Heart right ventricle (tissue), 16 donors: ENCODE data around the gene ABLIM2. TPM values are rescaled to one million over a fixed set of nuclear protein-coding genes. Genes with fewer than 3 reads are reported as not detected.

ENCODE experiments used
- ATAC-seq, 8 donors: fragments of 200-7000 bp; cut with Tn5 transposase; one replicate each; pipeline ENCODE4 v1.9.1; 2020; ENCODE audit warnings: mild to moderate bottlenecking in 8 of 8, moderate library complexity in 8 of 8, moderate number of reproducible peaks in 1 of 8
- DNase-seq, 2 donors: peaks; one replicate each; pipeline ENCODE4 v3.0.0-alpha.2; 2020
- H3K27ac ChIP-seq, 10 donors: fragments of 200-600 bp; sonication (generic) in 2 of 10; one replicate each; pipeline versions ENCODE4 v1.5.0 to v1.8.0; 2020 to 2022; ENCODE audit warnings: mild to moderate bottlenecking in 3 of 10
- H3K27me3 ChIP-seq, 7 donors: fragments of 200-600 bp; one replicate each; pipeline ENCODE4 v1.8.0; 2021 to 2022; ENCODE audit warnings: mild to moderate bottlenecking in 2 of 7
- H3K36me3 ChIP-seq, 9 donors: fragments of 200-600 bp; sonication (generic) in 1 of 9; one replicate each; pipeline versions ENCODE4 v1.5.0 to v1.8.0; 2020 to 2022; ENCODE audit warnings: mild to moderate bottlenecking in 2 of 9
- H3K4me1 ChIP-seq, 9 donors: fragments of 200-600 bp; sonication (generic) in 1 of 9; one replicate each; pipeline versions ENCODE4 v1.5.0 to v1.8.0; 2020 to 2022; ENCODE audit warnings: mild to moderate bottlenecking in 4 of 9
- H3K4me3 ChIP-seq, 10 donors: fragments of 200-600 bp; sonication (generic) in 2 of 10; one replicate each; pipeline versions ENCODE4 v1.5.0 to v1.8.0; 2020 to 2022; ENCODE audit warnings: mild to moderate bottlenecking in 7 of 10, moderate library complexity in 2 of 10
- H3K9me3 ChIP-seq, 11 donors: fragments of 200-600 bp in 10 of 11; sonication (generic) in 2 of 11; one replicate each; pipeline versions ENCODE4 v1.5.0 to v1.8.0; 2013 to 2022; ENCODE audit warnings: mild to moderate bottlenecking in 2 of 11, control low read depth in 1 of 11, moderate library complexity in 1 of 11
- CTCF ChIP-seq, 9 donors: fragments of 200-600 bp; sonication (generic) in 2 of 9; IDR thresholded peaks; one replicate each; pipeline versions ENCODE4 v1.5.0 to v1.8.0; 2021 to 2022; ENCODE audit warnings: antibody characterized with exemption in 9 of 9, mild to moderate bottlenecking in 5 of 9, moderate library complexity in 1 of 9
- WGBS, 2 donors: extraction: QIAGEN DNeasy Blood & Tissue Kit; methylation state at CpG; one replicate each; pipeline ENCODE4 v1.1.7; 2013; ENCODE audit warnings: inconsistent platforms in 1 of 2; 5-methylcytosine and 5-hydroxymethylcytosine counted together
- intact Hi-C, 10 donors: fragments of 100-400 bp; cut with DNase I; formaldehyde crosslinking; loops; one replicate each; pipeline versions ENCODE4 v1.11.1 to v1.14.2; 2022
- polyA plus RNA-seq, 2 donors: library from polyadenylated mRNA; stranded (reverse); fragments of 200-250 nt; gene quantifications; one replicate each; pipeline ENCODE4 v1.2.3, GENCODE V29; 2013
- total RNA-seq, 10 donors: library from RNA; stranded (reverse); fragmentation: NEBNext Ultra II Directional in 3 of 10; extraction: Animal tissue kit (Norgen Biotek cat#: 25700) in 3 of 10; gene quantifications; one replicate each; pipeline versions ENCODE4 v1.2.1 to v1.2.4, GENCODE V29; 2021 to 2023
- donor health status: Arrhythmogenic right ventricular cardiomyopathy.
- donor health status: ischemic (EF 13 %, LVEDD 7.1; RV severe dilation, severe dysfunction).
- donor health status: healthy with polysubstance abuse.
- donor health status: DM: no; HTN: yes; CAD: no.
- donor health status: DM: no; HTN: no; CAD: no.
- donor health status: ischemic (EF 25% LVEDD 6.9; RV normal size, moderate dysfunction).
- donor health status: ischemic (EF 25% LVEDD 5.7; RV mildly dilated, moderate dysfunction).
- donor health status: healthy.
- donor health status: DM: yes; HTN: yes; CAD: no.
- donor health status: Ischemic cardiomyopathy.
- donor health status: ischemic (EF 35%, LVEDD 5.7; RV mildly dilated, moderate dysfunction).
- donor health status: nonischemic (EF 11% LVEDD 7.7; RV severe dilation, severe dysfunction).
- donor health status: DM: yes; HTN: yes; CAD: no.
- donor health status: PGD.
- donor health status: ischemic (EF 29% LVEDD 5.4; RV normal size, mild dysfunction).
- donor health status: nonischemic (EF 23%, LVEDD 6.1; RV moderate dilation, normal function).

ABLIM2 gene
- total and polyA plus RNA-seq, 12 donors = 7.2 to 27.8 (median 17.6) TPM

GRCh38 chr4:8112672-8113071 lies 45.9 kb downstream of the ABLIM2 start:
- ATAC-seq = no peak
- DNase-seq = no peak
- no peak overlapping the region for H3K4me3 ChIP-seq

GRCh38 chr4:8112036-8112576 lies 46.5 kb downstream of the ABLIM2 start:
- H3K4me1 ChIP-seq = peaks cover 0 to 27% (median 13%) of the 10 kb centered on the region in 9 donors

More at GRCh38 chr4:8112672-8113071, 45.9 kb downstream of the ABLIM2 start:
- Histone ChIP-seq H3K36me3 (no peaks in the 10 kb centered on the region), H3K27ac (peak overlapping the region in 8 of 10 donors; percentile 15 to 74 (median 61)), H3K9me3 (peaks cover 0 to 3% (median 0%) of the 10 kb centered on the region in 11 donors), H3K4me1 (peaks cover 3 to 32% (median 18%) of the 10 kb centered on the region in 9 donors), H3K27me3 (no peaks in the 10 kb centered on the region)
- no peak for TF ChIP-seq CTCF (IDR thresholded peaks at IDR 0.05)
- 82 to 87% methylated on average over 10 of the region's 10 CpGs for WGBS, 2 donors
- intact Hi-C loops = no loop called here

GRCh38 chr4:8110071-8110986 lies 48.3 kb downstream of the ABLIM2 start:
- H3K9me3 ChIP-seq = peaks cover 0 to 6% (median 0%) of the 10 kb centered on the region in 11 donors
- no peak for DNase-seq
- H3K4me3 ChIP-seq = no peak overlapping the region
- intact Hi-C loops = no loop called here
- H3K4me1 ChIP-seq = peaks cover 0 to 24% (median 13%) of the 10 kb centered on the region in 9 donors
- ATAC-seq = no peak
- no peaks in the 10 kb centered on the region for H3K36me3 ChIP-seq
- TF ChIP-seq CTCF (IDR thresholded peaks at IDR 0.05) = peak in 1 of 9 donors; percentile 5
- WGBS, 2 donors = 57 to 60% methylated on average over 29 of the region's 29 CpGs
- H3K27ac ChIP-seq = no peak overlapping the region
- H3K27me3 ChIP-seq = no peaks in the 10 kb centered on the region

More at GRCh38 chr4:8112036-8112576, 46.5 kb downstream of the ABLIM2 start:
- ATAC-seq (no peak), DNase-seq (no peak)
- Histone ChIP-seq H3K36me3 (no peaks in the 10 kb centered on the region), H3K4me3 (no peak overlapping the region), H3K27me3 (no peaks in the 10 kb centered on the region), H3K27ac (no peak overlapping the region), H3K9me3 (peaks cover 0 to 6% (median 0%) of the 10 kb centered on the region in 11 donors)
- intact Hi-C loops = no loop called here
- no peak for TF ChIP-seq CTCF (IDR thresholded peaks at IDR 0.05)
- 79 to 80% methylated on average over 9 of the region's 9 CpGs for WGBS, 2 donors

- Histone ChIP-seq H3K4me1 (peaks cover 0 to 21% (median 13%) of the 10 kb centered on the region in 9 donors), H3K36me3 (no peaks in the 10 kb centered on the region), H3K27me3 (no peaks in the 10 kb centered on the region), H3K9me3 (peaks cover 0 to 6% (median 0%) of the 10 kb centered on the region in 11 donors), H3K27ac (no peak overlapping the region), H3K4me3 (no peak overlapping the region)
- no peak for DNase-seq
- 95% methylated on average over 20 of the region's 20 CpGs for WGBS, 2 donors
- ATAC-seq = no peak
- no peak for TF ChIP-seq CTCF (IDR thresholded peaks at IDR 0.05)
- intact Hi-C loops = no loop called here
Measured at GRCh38 chr4:8109406-8110065, 49.1 kb downstream of the ABLIM2 start.
